ENCODE measurements around the gene SORBS2. TPM values are rescaled to one million over a fixed set of nuclear protein-coding genes. Genes with fewer than 3 reads are reported as not detected.
"Not testable (repeated sequence)": the region's sequence is repeated elsewhere in the genome, so short reads cannot be mapped to it uniquely, and the experiment has no call there.

Gene SORBS2
- total RNA-seq, 1 experiment from 2014 or later, result 44.5 TPM

DNA sequence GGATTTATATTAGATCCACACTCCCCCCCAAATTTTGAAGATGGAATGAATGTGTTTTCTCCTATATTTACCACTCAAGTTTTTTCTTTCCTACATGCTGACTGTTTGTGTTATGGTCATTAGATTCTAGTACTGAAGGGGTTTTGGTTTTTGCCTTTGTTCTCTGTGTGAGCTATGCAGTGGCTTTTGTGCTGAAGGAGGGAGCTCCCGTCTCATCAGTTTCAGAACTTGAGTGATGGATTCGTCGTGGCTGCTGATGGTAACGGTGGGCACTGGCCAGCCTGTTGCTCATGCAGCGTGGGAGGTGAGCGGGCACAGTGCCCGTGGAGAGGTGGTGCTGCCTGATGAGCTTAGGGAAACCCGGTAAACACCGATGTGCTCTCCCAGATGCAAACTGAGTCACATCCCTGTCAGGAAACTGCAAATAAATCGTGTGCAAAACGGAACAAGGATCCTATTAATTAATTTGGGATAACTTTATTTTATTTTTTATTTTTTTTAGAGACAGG, 101.5 kb downstream of the SORBS2 start:
- Mint-ChIP-seq H3K27me3 (ENCODE audit: low read depth) (no peaks in the 10 kb centered on the region), H3K4me3 (no peak overlapping the region), H3K27ac (peak overlapping the region; percentile 11; the same call in 1 of the 2 replicates), H3K4me1 (peaks cover 11% of the 10 kb centered on the region), H3K9me3 (peaks cover 23% of the 10 kb centered on the region), H3K36me3 (peaks cover 15% of the 10 kb centered on the region)
- POLR2A ChIA-PET, result no interaction called here
- ATAC-seq (no peak), DNase-seq (ENCODE audit: low spot score) (no peak)
- CTCF ChIA-PET, result interaction anchor here (0.6 kb wide), 1 partner anchor 600 kb away, joined by 3 read pairs; no protein-coding TSS in a partner anchor
- no peak for TF ChIP-seq ATF1 (CRISPR knock-in tag; IDR thresholded peaks at IDR 0.05)
- no peak for TF ChIP-seq ZNF121 (CRISPR knock-in tag; IDR thresholded peaks at IDR 0.05)
- no peak for TF ChIP-seq GABPB1 (CRISPR knock-in tag; IDR thresholded peaks at IDR 0.05)
- no peak for TF ChIP-seq SOX15 (CRISPR knock-in tag; IDR thresholded peaks at IDR 0.05)
- TF ChIP-seq RELA (CRISPR knock-in tag; IDR thresholded peaks at IDR 0.05; ENCODE audit: borderline replicate concordance), result no peak
- TF ChIP-seq, protein P1, sequence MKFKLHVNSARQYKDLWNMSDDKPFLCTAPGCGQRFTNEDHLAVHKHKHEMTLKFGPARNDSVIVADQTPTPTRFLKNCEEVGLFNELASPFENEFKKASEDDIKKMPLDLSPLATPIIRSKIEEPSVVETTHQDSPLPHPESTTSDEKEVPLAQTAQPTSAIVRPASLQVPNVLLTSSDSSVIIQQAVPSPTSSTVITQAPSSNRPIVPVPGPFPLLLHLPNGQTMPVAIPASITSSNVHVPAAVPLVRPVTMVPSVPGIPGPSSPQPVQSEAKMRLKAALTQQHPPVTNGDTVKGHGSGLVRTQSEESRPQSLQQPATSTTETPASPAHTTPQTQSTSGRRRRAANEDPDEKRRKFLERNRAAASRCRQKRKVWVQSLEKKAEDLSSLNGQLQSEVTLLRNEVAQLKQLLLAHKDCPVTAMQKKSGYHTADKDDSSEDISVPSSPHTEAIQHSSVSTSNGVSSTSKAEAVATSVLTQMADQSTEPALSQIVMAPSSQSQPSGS (CRISPR knock-in tag; IDR thresholded peaks at IDR 0.05; ENCODE audit: borderline replicate concordance, low read depth), result no peak
- no peak for TF ChIP-seq ZNF138 (CRISPR knock-in tag; conservative IDR thresholded peaks at IDR 0.05)
- TF ChIP-seq MYBL2 (CRISPR knock-in tag; IDR thresholded peaks at IDR 0.05), result no peak
- TF ChIP-seq, protein P2, sequence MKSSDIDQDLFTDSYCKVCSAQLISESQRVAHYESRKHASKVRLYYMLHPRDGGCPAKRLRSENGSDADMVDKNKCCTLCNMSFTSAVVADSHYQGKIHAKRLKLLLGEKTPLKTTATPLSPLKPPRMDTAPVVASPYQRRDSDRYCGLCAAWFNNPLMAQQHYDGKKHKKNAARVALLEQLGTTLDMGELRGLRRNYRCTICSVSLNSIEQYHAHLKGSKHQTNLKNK (CRISPR knock-in tag; IDR thresholded peaks at IDR 0.05), result no peak
- no peak for TF ChIP-seq NR2C2 (CRISPR knock-in tag; IDR thresholded peaks at IDR 0.05)
- no peak for TF ChIP-seq TEAD1 (CRISPR knock-in tag; IDR thresholded peaks at IDR 0.05)
- TF ChIP-seq ZNF263 (CRISPR knock-in tag; IDR thresholded peaks at IDR 0.05; ENCODE audit: low read depth), result no peak
- no peak for TF ChIP-seq TCF7 (CRISPR knock-in tag; IDR thresholded peaks at IDR 0.05; ENCODE audit: low read depth)
- no peak for TF ChIP-seq ZNF416 (CRISPR knock-in tag; IDR thresholded peaks at IDR 0.05)

DNA sequence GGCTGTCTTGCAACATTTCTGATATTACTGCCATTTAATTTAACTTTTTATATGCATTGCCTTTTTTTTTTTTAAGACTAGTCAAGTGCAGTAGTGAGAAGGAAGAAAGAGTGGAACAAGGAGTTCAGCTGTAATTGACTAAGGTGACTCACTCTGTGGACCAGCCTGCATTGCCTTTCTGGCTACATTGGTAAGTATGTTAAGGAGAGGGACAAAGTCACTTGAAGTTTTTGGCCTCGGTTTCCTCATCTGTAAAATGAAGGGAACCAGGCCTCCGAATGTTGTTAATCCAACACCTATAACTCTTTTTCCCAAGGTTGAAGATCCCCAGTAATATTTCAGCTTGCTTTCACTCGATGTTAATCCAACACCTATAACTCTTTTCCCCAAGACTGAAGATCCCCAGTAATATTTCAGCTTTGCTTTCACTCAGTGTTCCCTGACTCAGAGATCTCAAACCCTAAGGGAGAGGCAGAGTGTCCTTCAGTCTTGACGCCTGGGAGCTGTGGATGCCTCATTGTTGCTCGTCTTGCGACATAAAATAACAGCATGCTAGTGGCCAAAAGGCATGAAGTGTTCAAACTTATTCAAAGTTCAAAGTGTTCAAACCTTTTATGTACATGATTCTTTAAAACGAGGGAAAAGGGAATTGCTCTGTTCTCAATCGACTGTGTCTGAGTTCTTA, 102.0 kb downstream of the SORBS2 start:
- no peak overlapping the region for H3K4me3 Mint-ChIP-seq
- no peaks in the 10 kb centered on the region for H3K27me3 Mint-ChIP-seq (ENCODE audit: low read depth)
- CTCF ChIA-PET, result interaction anchor here (0.6 kb wide), 1 partner anchor 600 kb away, joined by 3 read pairs; no protein-coding TSS in a partner anchor
- POLR2A ChIA-PET, result no interaction called here
- H3K9me3 Mint-ChIP-seq, result peaks cover 25% of the 10 kb centered on the region
- peak; percentile 43 for TF ChIP-seq GABPB1 (CRISPR knock-in tag; IDR thresholded peaks at IDR 0.05)
- TF ChIP-seq, protein P3, sequence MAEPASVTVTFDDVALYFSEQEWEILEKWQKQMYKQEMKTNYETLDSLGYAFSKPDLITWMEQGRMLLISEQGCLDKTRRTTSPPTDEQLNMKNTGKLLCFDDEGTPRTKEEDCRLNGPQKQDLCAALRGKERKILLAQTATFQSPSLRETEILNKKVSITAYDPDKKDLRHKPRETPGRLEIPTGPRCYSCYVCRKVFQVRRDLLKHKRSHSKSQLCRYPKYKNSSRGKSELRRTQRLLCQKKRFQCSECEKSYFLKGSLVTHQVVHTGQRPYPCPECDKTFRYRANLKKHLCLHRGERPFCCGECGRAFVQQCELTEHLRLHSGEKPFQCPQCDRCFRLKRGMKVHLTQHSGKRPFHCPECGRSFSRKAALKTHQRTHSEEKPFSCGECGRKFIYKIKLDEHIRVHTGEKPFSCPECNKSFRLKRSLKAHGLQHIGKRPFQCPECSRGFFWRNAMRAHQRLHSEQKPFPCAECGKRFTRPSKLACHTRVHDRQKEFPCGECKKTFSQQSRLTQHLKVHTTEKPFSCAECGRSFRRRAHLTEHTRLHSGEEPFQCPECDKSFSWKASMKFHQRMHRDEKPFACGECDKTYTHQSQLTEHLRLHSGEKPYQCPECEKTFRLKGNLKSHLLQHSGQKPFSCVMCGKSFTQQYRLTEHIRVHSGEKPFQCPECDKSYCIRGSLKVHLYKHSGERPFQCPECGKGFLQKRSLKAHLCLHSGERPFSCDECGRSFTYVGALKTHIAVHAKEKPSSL (CRISPR knock-in tag; conservative IDR thresholded peaks at IDR 0.05), result no peak
- TF ChIP-seq SMAD4 (CRISPR knock-in tag; IDR thresholded peaks at IDR 0.05), result no peak
- peaks cover 11% of the 10 kb centered on the region for H3K4me1 Mint-ChIP-seq
- DNase-seq (ENCODE audit: low spot score) (no peak), ATAC-seq (no peak)
- H3K36me3 Mint-ChIP-seq, result peaks cover 19% of the 10 kb centered on the region
- no peak overlapping the region for H3K27ac Mint-ChIP-seq

DNA sequence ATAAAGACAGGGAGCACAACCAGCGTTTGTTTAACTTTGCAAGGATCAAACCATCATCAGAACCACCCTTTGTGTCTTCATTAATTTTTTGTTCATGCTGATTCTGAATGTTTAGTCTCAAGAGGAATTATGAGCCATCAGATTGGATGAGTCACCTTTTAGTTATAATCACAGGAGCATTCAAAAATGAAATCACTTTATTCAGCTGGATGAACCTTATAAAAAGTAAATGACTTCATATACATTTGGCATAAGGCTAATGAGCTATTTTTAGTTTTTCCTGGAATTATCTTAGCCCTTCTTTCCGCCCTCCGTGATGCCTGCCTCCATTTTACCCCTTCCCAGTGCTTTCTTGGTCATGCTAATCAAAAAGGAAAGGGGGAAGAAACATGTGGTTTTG, 103.6 kb downstream of the SORBS2 start:
- no peaks in the 10 kb centered on the region for H3K27me3 Mint-ChIP-seq (ENCODE audit: low read depth)
- no peak for ATAC-seq
- H3K27ac Mint-ChIP-seq, result no peak overlapping the region

DNA sequence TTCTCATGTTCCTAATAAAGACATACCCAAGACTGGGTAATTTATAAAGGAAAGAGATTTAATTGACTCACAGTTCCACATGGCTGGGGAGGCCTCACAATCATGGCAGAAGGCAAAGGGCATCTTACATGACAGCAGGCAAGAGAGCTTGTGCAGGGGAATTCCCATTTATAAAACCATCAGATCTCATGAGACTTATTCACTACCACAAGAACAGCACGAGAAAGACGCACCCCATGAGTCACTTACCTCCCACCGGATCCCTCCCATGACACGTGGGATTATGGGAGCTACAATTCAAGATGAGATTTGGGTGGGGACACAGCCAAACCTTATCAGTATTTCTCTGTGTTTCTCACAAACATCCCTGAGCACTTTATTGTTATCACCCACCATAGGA, 104.4 kb downstream of the SORBS2 start:
- ATAC-seq; H3K27me3 Mint-ChIP-seq (ENCODE audit: low read depth); H3K27ac Mint-ChIP-seq; H3K4me1 Mint-ChIP-seq; DNase-seq (ENCODE audit: low spot score); POLR2A ChIA-PET; H3K4me3 Mint-ChIP-seq; CTCF ChIA-PET: not testable (repeated sequence)
- H3K36me3 Mint-ChIP-seq, result peaks cover 25% of the 10 kb centered on the region
- peaks cover 25% of the 10 kb centered on the region for H3K9me3 Mint-ChIP-seq

More for the DNA sequence above, 103.6 kb downstream of the SORBS2 start:
- Mint-ChIP-seq H3K9me3 (peaks cover 25% of the 10 kb centered on the region), H3K4me1 (peaks cover 11% of the 10 kb centered on the region), H3K4me3 (no peak overlapping the region), H3K36me3 (peaks cover 25% of the 10 kb centered on the region)
- ChIA-PET CTCF (interaction anchor here (0.7 kb wide), 1 partner anchor 111 kb away, joined by 3 read pairs; no protein-coding TSS in a partner anchor), POLR2A (no interaction called here)
- TF ChIP-seq RORB (CRISPR knock-in tag; IDR thresholded peaks at IDR 0.05) (no peak), ZNF423 (CRISPR knock-in tag; IDR thresholded peaks at IDR 0.05) (no peak)
- DNase-seq (ENCODE audit: low spot score), result no peak

Measured in WTC11 (cell line).